ENCODE data around the gene HIC1.

GRCh38 chr17:2110436-2110835 is 55.5 kb downstream of the HIC1 start:
- no peak for TF ChIP-seq CTCF (optimal IDR thresholded peaks at IDR 0.05 in 1 of 3, IDR thresholded peaks at IDR 0.05 in 1 of 3, conservative IDR thresholded peaks at IDR 0.05 in 1 of 3; ENCODE audit: extremely low read depth in 1 of 3, insufficient read depth in 2 of 3, low read length in 3 of 3)
- TF ChIP-seq EZH2 (IDR thresholded peaks at IDR 0.05; ENCODE audit: low read length): no peak
